Measurements from ENCODE around the gene MAP1A. TPM values are rescaled to one million over a fixed set of nuclear protein-coding genes. Genes with fewer than 3 reads are reported as not detected.
A peak's percentile ranks its signal among the peaks of the same experiment; 100 is the strongest.

MAP1A gene
- polyA plus RNA-seq, 1 donor (not counting 4 experiments of a cell fraction or from before 2014, with no cell fraction given): 0.13 TPM

- Histone ChIP-seq H3K79me2 (ENCODE audit: control insufficient read depth, insufficient read depth, low read length) (no peaks in the 10 kb centered on the region), H4K20me1 (ENCODE audit: control insufficient read depth, extremely low read depth, insufficient read depth, low read length) (no peaks in the 10 kb centered on the region), H3K9me1 (ENCODE audit: control insufficient read depth, extremely low read depth, insufficient read depth, low read length) (no peaks in the 10 kb centered on the region), H3K27me3 (ENCODE audit: control insufficient read depth, extremely low read depth, insufficient read depth, low read length) (peaks cover 13% of the 10 kb centered on the region), H3K4me3 (ENCODE audit: control insufficient read depth in 2 of 3, extremely low read depth in 1 of 3, insufficient read depth in 2 of 3, low read depth in 1 of 3, low read length in 3 of 3) (peak overlapping the region; percentile 52 to 77 (median 63)), H2AFZ (ENCODE audit: control insufficient read depth, low read length) (peak overlapping the region; percentile 77), H3K9ac (ENCODE audit: control insufficient read depth, extremely low read depth, insufficient read depth, low read length) (peak overlapping the region; percentile 76), H3K4me2 (ENCODE audit: control insufficient read depth, extremely low read depth, insufficient read depth, low read depth, low read length) (peak overlapping the region; percentile 96), H3K27ac (ENCODE audit: control insufficient read depth, insufficient read depth, low read length) (peak overlapping the region; percentile 55), H3K9me3 (ENCODE audit: control insufficient read depth, low read depth, low read length) (no peaks in the 10 kb centered on the region), H3K4me1 (ENCODE audit: control insufficient read depth, extremely low read depth, insufficient read depth, low read length) (peaks cover 11% of the 10 kb centered on the region), H3K36me3 (ENCODE audit: control insufficient read depth in 2 of 2, extremely low read depth in 1 of 2, insufficient read depth in 2 of 2, low read length in 2 of 2) (no peaks in the 10 kb centered on the region)
- dilution Hi-C loops (cut with MboI; ENCODE audit: extremely low pct_ligation_motif_present, low sequenced_read_pairs): no loop called here
- FAIRE-seq (peak; percentile 59), DNase-seq (ENCODE audit: low read depth, low spot score) (peak; percentile 84)
- TF ChIP-seq CTCF (optimal IDR thresholded peaks at IDR 0.05 in 1 of 3, IDR thresholded peaks at IDR 0.05 in 1 of 3, conservative IDR thresholded peaks at IDR 0.05 in 1 of 3; ENCODE audit: extremely low read depth in 1 of 3, insufficient read depth in 2 of 3, low read length in 3 of 3) (peak in 2 of 3 experiments; percentile 12 to 15), EZH2 (IDR thresholded peaks at IDR 0.05; ENCODE audit: low read length) (no peak)
Observed at GRCh38 chr15:43510200-43511011, 7.0 kb upstream of the MAP1A start.

GRCh38 chr15:43511012-43511885 lies 6.2 kb upstream of the MAP1A start:
- no peaks in the 10 kb centered on the region for H4K20me1 ChIP-seq (ENCODE audit: control insufficient read depth, extremely low read depth, insufficient read depth, low read length)
- H3K9ac ChIP-seq (ENCODE audit: control insufficient read depth, extremely low read depth, insufficient read depth, low read length): peak overlapping the region; percentile 25
- peaks cover 13% of the 10 kb centered on the region for H3K27me3 ChIP-seq (ENCODE audit: control insufficient read depth, extremely low read depth, insufficient read depth, low read length)
- no peaks in the 10 kb centered on the region for H3K9me1 ChIP-seq (ENCODE audit: control insufficient read depth, extremely low read depth, insufficient read depth, low read length)
- no peaks in the 10 kb centered on the region for H3K79me2 ChIP-seq (ENCODE audit: control insufficient read depth, insufficient read depth, low read length)
- H2AFZ ChIP-seq (ENCODE audit: control insufficient read depth, low read length): peak overlapping the region; percentile 80
- H3K36me3 ChIP-seq (ENCODE audit: control insufficient read depth in 2 of 2, extremely low read depth in 1 of 2, insufficient read depth in 2 of 2, low read length in 2 of 2): no peaks in the 10 kb centered on the region
- FAIRE-seq (no peak), DNase-seq (ENCODE audit: low read depth, low spot score) (no peak)
- dilution Hi-C loops (cut with MboI; ENCODE audit: extremely low pct_ligation_motif_present, low sequenced_read_pairs): no loop called here
- no peak overlapping the region for H3K27ac ChIP-seq (ENCODE audit: control insufficient read depth, insufficient read depth, low read length)
- TF ChIP-seq EZH2 (IDR thresholded peaks at IDR 0.05; ENCODE audit: low read length): peak; percentile 13
- peak in 1 of 3 experiments; percentile 40 for TF ChIP-seq CTCF (optimal IDR thresholded peaks at IDR 0.05 in 1 of 3, IDR thresholded peaks at IDR 0.05 in 1 of 3, conservative IDR thresholded peaks at IDR 0.05 in 1 of 3; ENCODE audit: extremely low read depth in 1 of 3, insufficient read depth in 2 of 3, low read length in 3 of 3)
- H3K4me1 ChIP-seq (ENCODE audit: control insufficient read depth, extremely low read depth, insufficient read depth, low read length): peaks cover 11% of the 10 kb centered on the region
- no peaks in the 10 kb centered on the region for H3K9me3 ChIP-seq (ENCODE audit: control insufficient read depth, low read depth, low read length)
- peak overlapping the region; percentile 96 for H3K4me2 ChIP-seq (ENCODE audit: control insufficient read depth, extremely low read depth, insufficient read depth, low read depth, low read length)
- peak overlapping the region; percentile 52 to 77 (median 63) for H3K4me3 ChIP-seq (ENCODE audit: control insufficient read depth in 2 of 3, extremely low read depth in 1 of 3, insufficient read depth in 2 of 3, low read depth in 1 of 3, low read length in 3 of 3)
